Vagina (tissue), 2 donors: ENCODE data around the gene INTS3. TPM values are rescaled to one million over a fixed set of nuclear protein-coding genes. Genes with fewer than 3 reads are reported as not detected.
A peak's percentile ranks its signal among the peaks of the same experiment; 100 is the strongest.
"Not testable (repeated sequence)": the region's sequence is repeated elsewhere in the genome, so short reads cannot be mapped to it uniquely, and the experiment has no call there.

Source experiments
- DNase-seq, 2 donors: peaks; one replicate each; pipeline ENCODE4 v3.0.0-alpha.2; 2017; ENCODE audit errors: extremely low spot score in 2 of 2
- H3K27ac ChIP-seq: fragments of 200-600 bp; sonication (generic); one replicate; pipeline ENCODE4 v1.5.1; 2019
- H3K27me3 ChIP-seq: fragments of 200-600 bp; sonication (generic); one replicate; pipeline ENCODE4 v1.5.1; 2019
- H3K36me3 ChIP-seq, 2 donors: fragments of 200-600 bp; sonication (generic); one replicate each; pipeline ENCODE4 v1.5.1; 2017 to 2019
- H3K4me1 ChIP-seq: fragments of 200-600 bp; sonication (generic); one replicate; pipeline ENCODE4 v1.5.1; 2019
- H3K4me3 ChIP-seq, 2 donors: fragments of 200-600 bp; sonication (generic); 1 replicate in 1 of 2; 2 replicates in 1 of 2; pipeline ENCODE4 v1.5.1; 2016 to 2019
- H3K9me3 ChIP-seq: fragments of 200-600 bp; sonication (generic); one replicate; pipeline ENCODE4 v1.5.1; 2019
- CTCF ChIP-seq, 3 experiments: fragments of 450-650 bp in 2 of 3; fragments of 200-600 bp in 1 of 3; sonication (generic) in 1 of 3; IDR thresholded peaks; one replicate each; pipeline ENCODE4 v1.5.1; 2017 to 2019; ENCODE audit warnings: antibody characterized with exemption in 3 of 3, mild to moderate bottlenecking in 2 of 3, moderate library complexity in 2 of 3
- POLR2A ChIP-seq, 2 donors: fragments of 450-650 bp; IDR thresholded peaks; one replicate each; pipeline ENCODE4 v1.6.1; 2017; ENCODE audit warnings: antibody characterized with exemption in 2 of 2, mild to moderate bottlenecking in 2 of 2, moderate library complexity in 2 of 2
- POLR2AphosphoS5 ChIP-seq, 2 donors: sonication (generic); formaldehyde crosslinking; IDR thresholded peaks; one replicate each; pipeline ENCODE4 v1.9.0; 2017; ENCODE audit warnings: antibody characterized with exemption in 2 of 2, mild to moderate bottlenecking in 2 of 2, low read depth in 1 of 2; ENCODE audit not compliant: insufficient read depth in 1 of 2
- intact Hi-C: fragments of 100-400 bp; cut with DNase I; formaldehyde crosslinking; loops from one replicate; pipeline ENCODE4 v1.15.1; 2023
- total RNA-seq: library from RNA; depleted of rRNA; stranded (reverse); fragments of >200 nt; gene quantifications from one replicate; pipeline ENCODE4 v1.2.3, GENCODE V29; 2016

The INTS3 gene
- total RNA-seq, 1 donor from 2014 or later = 45.9 TPM

GRCh38 chr1:153754266-153754665 is 26.4 kb downstream of the INTS3 start:
- DNase-seq = no peak
- Histone ChIP-seq H3K27me3 (no peaks in the 10 kb centered on the region), H3K4me3 (no peak overlapping the region), H3K27ac (no peak overlapping the region), H3K9me3 (no peaks in the 10 kb centered on the region), H3K36me3 (peaks cover 4 to 51% of the 10 kb centered on the region in 2 donors), H3K4me1 (peaks cover 27% of the 10 kb centered on the region)
- intact Hi-C loops = loop anchor here (5.0 kb wide), 1 partner anchor 77 kb away; the partner anchor contains the start of gene NPR1
- TF ChIP-seq POLR2AphosphoS5 (IDR thresholded peaks at IDR 0.05; ENCODE audit: insufficient read depth in 1 of 2, low read depth in 1 of 2) = no peak
- no peak for TF ChIP-seq CTCF (IDR thresholded peaks at IDR 0.05)
- TF ChIP-seq POLR2A (IDR thresholded peaks at IDR 0.05) = no peak

- H3K27ac ChIP-seq = no peak overlapping the region
- H3K27me3 ChIP-seq = no peaks in the 10 kb centered on the region
- intact Hi-C loops = no loop called here
- H3K4me3 ChIP-seq = no peak overlapping the region
- peaks cover 4 to 84% of the 10 kb centered on the region in 2 donors for H3K36me3 ChIP-seq
- H3K9me3 ChIP-seq = no peaks in the 10 kb centered on the region
- TF ChIP-seq CTCF (IDR thresholded peaks at IDR 0.05) (no peak), POLR2AphosphoS5 (IDR thresholded peaks at IDR 0.05; ENCODE audit: insufficient read depth in 1 of 2, low read depth in 1 of 2) (no peak), POLR2A (IDR thresholded peaks at IDR 0.05) (no peak)
- no peaks in the 10 kb centered on the region for H3K4me1 ChIP-seq
- no peak for DNase-seq
Observed at GRCh38 chr1:153760440-153760839, 32.6 kb downstream of the INTS3 start.

GRCh38 chr1:153763365-153764225 is 35.7 kb downstream of the INTS3 start:
- no peaks in the 10 kb centered on the region for H3K4me1 ChIP-seq
- intact Hi-C loops = no loop called here
- TF ChIP-seq POLR2AphosphoS5 (IDR thresholded peaks at IDR 0.05; ENCODE audit: insufficient read depth in 1 of 2, low read depth in 1 of 2) (no peak), CTCF (IDR thresholded peaks at IDR 0.05) (no peak), POLR2A (IDR thresholded peaks at IDR 0.05) (no peak)

GRCh38 chr1:153764310-153764709 is 36.5 kb downstream of the INTS3 start:
- Histone ChIP-seq H3K4me1 (no peaks in the 10 kb centered on the region), H3K27ac (peak overlapping the region; percentile 6)
- intact Hi-C loops = no loop called here

More at GRCh38 chr1:153763365-153764225, 35.7 kb downstream of the INTS3 start:
- H3K36me3 ChIP-seq = peaks cover 4 to 74% of the 10 kb centered on the region in 2 donors
- peak overlapping the region; percentile 6 for H3K27ac ChIP-seq
- DNase-seq = no peak
- no peak overlapping the region for H3K4me3 ChIP-seq
- no peaks in the 10 kb centered on the region for H3K9me3 ChIP-seq
- no peaks in the 10 kb centered on the region for H3K27me3 ChIP-seq

GRCh38 chr1:153766663-153767062 is 38.8 kb downstream of the INTS3 start:
- H3K4me1 ChIP-seq, DNase-seq, H3K9me3 ChIP-seq, intact Hi-C loops, H3K4me3 ChIP-seq, H3K27ac ChIP-seq, H3K27me3 ChIP-seq: not testable (repeated sequence)
- peaks cover 0 to 66% of the 10 kb centered on the region in 2 donors for H3K36me3 ChIP-seq

More at GRCh38 chr1:153764310-153764709, 36.5 kb downstream of the INTS3 start:
- Histone ChIP-seq H3K4me3 (no peak overlapping the region), H3K9me3 (no peaks in the 10 kb centered on the region), H3K36me3 (peaks cover 0 to 72% of the 10 kb centered on the region in 2 donors), H3K27me3 (no peaks in the 10 kb centered on the region)
- TF ChIP-seq CTCF (IDR thresholded peaks at IDR 0.05) (no peak), POLR2A (IDR thresholded peaks at IDR 0.05) (no peak), POLR2AphosphoS5 (IDR thresholded peaks at IDR 0.05; ENCODE audit: insufficient read depth in 1 of 2, low read depth in 1 of 2) (no peak)
- DNase-seq = no peak
